Measurements from ENCODE around the gene ADAMTS16.

- TF ChIP-seq CTCF (IDR thresholded peaks at IDR 0.05; ENCODE audit: low read length) (no peak), EZH2 (optimal IDR thresholded peaks at IDR 0.05; ENCODE audit: low read depth, low read length) (no peak), EZH2phosphoT487 (IDR thresholded peaks at IDR 0.05; ENCODE audit: low read length) (no peak)
These were observed 208.4 kb downstream of the ADAMTS16 start for GRCh38 chr5:5348576-5348975.

All from MM.1S (cell line).